ENCODE data around the gene FAM13A. TPM values are rescaled to one million over a fixed set of nuclear protein-coding genes. Genes with fewer than 3 reads are reported as not detected.

FAM13A gene
- total and polyA plus RNA-seq, 2 of the 8 experiments (the other 6 are each of a cell fraction or from before 2014, with no cell fraction given), result 7.1 to 16.5 TPM

GRCh38 chr4:88937081-88937480, 119.9 kb downstream of the FAM13A start:
- Histone ChIP-seq H3K27me3 (replicated peaks in 1 of 4; ENCODE audit: control insufficient read depth in 3 of 4, extremely low read depth in 1 of 4, insufficient read depth in 3 of 4, low read length in 3 of 4) (no peaks in the 10 kb centered on the region), H2BK20ac (ENCODE audit: low read length) (no peak overlapping the region), H4K8ac (ENCODE audit: extremely low read depth, insufficient read depth, low read length) (no peak overlapping the region), H2BK12ac (ENCODE audit: low read depth, low read length) (no peak overlapping the region), H3K9ac (replicated peaks in 1 of 4; ENCODE audit: extremely low read depth in 1 of 4, low read depth in 3 of 4, low read length in 3 of 4) (no peak overlapping the region), H2AFZ (ENCODE audit: low read length) (no peak overlapping the region), H3K23ac (ENCODE audit: insufficient read length) (no peak overlapping the region), H3K14ac (ENCODE audit: insufficient read length) (no peak overlapping the region), H3K27ac (ENCODE audit: low read depth, low read length) (no peak overlapping the region), H3K4ac (replicated peaks; ENCODE audit: insufficient read length, low read depth, low read length) (no peak overlapping the region), H3K18ac (ENCODE audit: extremely low read depth, low read length) (no peak overlapping the region), H4K5ac (ENCODE audit: insufficient read length, low read depth, low read length) (no peak overlapping the region), H3K4me1 (replicated peaks in 1 of 4; ENCODE audit: control insufficient read depth in 3 of 4, insufficient read depth in 4 of 4, low read length in 3 of 4) (no peaks in the 10 kb centered on the region; a peak in 2 of 7 replicates), H4K91ac (replicated peaks; ENCODE audit: insufficient read length, low read length) (no peak overlapping the region), H3K36me3 (ENCODE audit: control insufficient read depth in 2 of 4, insufficient read depth in 4 of 4, low read length in 3 of 4) (peaks cover 0 to 3% (median under 1%) of the 10 kb centered on the region in 4 experiments; a peak in 1 of 8 replicates), H2BK120ac (replicated peaks; ENCODE audit: low read depth, low read length) (no peak overlapping the region), H3K79me1 (ENCODE audit: low read depth, low read length) (no peaks in the 10 kb centered on the region), H2BK15ac (ENCODE audit: low read length) (no peak overlapping the region), H2AK5ac (ENCODE audit: low read depth, low read length) (no peak overlapping the region), H3K79me2 (ENCODE audit: control insufficient read depth in 1 of 2, insufficient read depth in 2 of 2, low read length in 2 of 2) (no peaks in the 10 kb centered on the region), H3K4me2 (ENCODE audit: insufficient read depth in 1 of 2, low read depth in 2 of 2, low read length in 2 of 2) (no peak overlapping the region), H3K4me3 (ENCODE audit: extremely low read depth in 1 of 4, insufficient read depth in 2 of 4, low read depth in 3 of 4, low read length in 4 of 4) (no peak overlapping the region), H3K56ac (replicated peaks; ENCODE audit: insufficient read length, low read depth, low read length) (no peak overlapping the region), H3K9me3 (ENCODE audit: insufficient read depth in 2 of 2, low read depth in 1 of 2, low read length in 1 of 2) (no peaks in the 10 kb centered on the region), H2BK5ac (ENCODE audit: low read depth, low read length) (no peak overlapping the region), H3K23me2 (ENCODE audit: low read depth, low read length) (no peaks in the 10 kb centered on the region), H4K20me1 (replicated peaks in 1 of 2; ENCODE audit: control insufficient read depth in 1 of 2, insufficient read depth in 2 of 2, low read length in 2 of 2) (no peaks in the 10 kb centered on the region)
- 90% methylated on average over 2 of the region's 2 CpGs; no CpG with 5 or more reads in 1 of the 2 experiments for WGBS, 2 experiments (ENCODE audit: extremely low coverage in 1 of 2, insufficient coverage in 1 of 2, insufficient read length in 1 of 2, insufficient replicate concordance in 2 of 2, low coverage in 1 of 2, low lambda C conversion rate in 2 of 2, missing lambda C conversion rate in 1 of 2)
- DNase-seq (ENCODE audit: low read depth in 1 of 2, low spot score in 2 of 2) (no peak), FAIRE-seq (no peak)
- POLR2A ChIA-PET (ENCODE audit: partially characterized antibody), result no interaction called here
- CTCF ChIA-PET (ENCODE audit: partially characterized antibody), result no interaction called here
- no peak for TF ChIP-seq TBP (IDR thresholded peaks at IDR 0.05; ENCODE audit: low read depth, low read length)
- TF ChIP-seq GABPA (IDR thresholded peaks at IDR 0.05; ENCODE audit: borderline replicate concordance, insufficient read depth, low read length), result no peak
- TF ChIP-seq MAX (IDR thresholded peaks at IDR 0.05), result no peak
- TF ChIP-seq BCL11A (IDR thresholded peaks at IDR 0.05; ENCODE audit: low read depth in 2 of 2, low read length in 2 of 2), result no peak
- TF ChIP-seq POLR2AphosphoS5 (IDR thresholded peaks at IDR 0.05; ENCODE audit: low read depth, low read length), result no peak
- TF ChIP-seq SIX5 (IDR thresholded peaks at IDR 0.05; ENCODE audit: low read depth, low read length), result no peak
- no peak for TF ChIP-seq SP1 (IDR thresholded peaks at IDR 0.05; ENCODE audit: low read depth, low read length)
- no peak for TF ChIP-seq RBBP5 (IDR thresholded peaks at IDR 0.05; ENCODE audit: borderline replicate concordance, low read depth, low read length)
- no peak for TF ChIP-seq CHD2 (IDR thresholded peaks at IDR 0.05; ENCODE audit: low read length)
- no peak for TF ChIP-seq CHD1 (IDR thresholded peaks at IDR 0.05; ENCODE audit: low read depth, low read length)
- TF ChIP-seq EGR1 (IDR thresholded peaks at IDR 0.05; ENCODE audit: borderline replicate concordance, low read depth, low read length), result no peak

All from H1 (cell line).